Right atrium auricular region (tissue), 2 donors: ENCODE measurements around the gene BCAP31. TPM values are rescaled to one million over a fixed set of nuclear protein-coding genes. Genes with fewer than 3 reads are reported as not detected.

Experiments
- DNase-seq: peaks from one replicate; pipeline ENCODE4 v3.0.0-alpha.2; 2019; ENCODE audit warnings: low spot score
- H3K27ac ChIP-seq, 2 donors: fragments of 200-600 bp; sonication (generic); 1 replicate in 1 of 2; 2 replicates in 1 of 2; pipeline ENCODE4 v1.5.1; 2016 to 2019
- H3K27me3 ChIP-seq, 2 donors: fragments of 200-600 bp; sonication (generic); one replicate each; pipeline versions ENCODE4 v1.5.1 to v1.6.0; 2017 to 2019
- H3K36me3 ChIP-seq: fragments of 200-600 bp; sonication (generic); one replicate; pipeline ENCODE4 v1.5.1; 2016
- H3K4me1 ChIP-seq, 2 donors: fragments of 200-600 bp; sonication (generic); one replicate each; pipeline versions ENCODE4 v1.5.1 to v1.6.0; 2017 to 2019
- H3K4me3 ChIP-seq, 2 donors: fragments of 200-600 bp; sonication (generic); 1 replicate in 1 of 2; 2 replicates in 1 of 2; pipeline ENCODE4 v1.5.1; 2017 to 2019; ENCODE audit warnings: mild to moderate bottlenecking in 1 of 2, moderate library complexity in 1 of 2
- H3K9me3 ChIP-seq, 2 donors: fragments of 200-600 bp; sonication (generic); one replicate each; pipeline ENCODE4 v1.5.1; 2019
- total RNA-seq, 2 donors: library from RNA; depleted of rRNA; stranded (reverse); fragments of >200 nt; gene quantifications; one replicate each; pipeline ENCODE4 v1.1.0, GENCODE V29; 2016
- TF ChIP-seq, protein P1 (sequence below), 2 donors: fragments of 200-600 bp; sonication (generic); IDR thresholded peaks; one replicate each; pipeline ENCODE4 v1.5.1; 2019; ENCODE audit warnings: antibody characterized with exemption in 2 of 2

Gene BCAP31
- total RNA-seq, 2 donors from 2014 or later: 86.3 to 109 TPM

DNA sequence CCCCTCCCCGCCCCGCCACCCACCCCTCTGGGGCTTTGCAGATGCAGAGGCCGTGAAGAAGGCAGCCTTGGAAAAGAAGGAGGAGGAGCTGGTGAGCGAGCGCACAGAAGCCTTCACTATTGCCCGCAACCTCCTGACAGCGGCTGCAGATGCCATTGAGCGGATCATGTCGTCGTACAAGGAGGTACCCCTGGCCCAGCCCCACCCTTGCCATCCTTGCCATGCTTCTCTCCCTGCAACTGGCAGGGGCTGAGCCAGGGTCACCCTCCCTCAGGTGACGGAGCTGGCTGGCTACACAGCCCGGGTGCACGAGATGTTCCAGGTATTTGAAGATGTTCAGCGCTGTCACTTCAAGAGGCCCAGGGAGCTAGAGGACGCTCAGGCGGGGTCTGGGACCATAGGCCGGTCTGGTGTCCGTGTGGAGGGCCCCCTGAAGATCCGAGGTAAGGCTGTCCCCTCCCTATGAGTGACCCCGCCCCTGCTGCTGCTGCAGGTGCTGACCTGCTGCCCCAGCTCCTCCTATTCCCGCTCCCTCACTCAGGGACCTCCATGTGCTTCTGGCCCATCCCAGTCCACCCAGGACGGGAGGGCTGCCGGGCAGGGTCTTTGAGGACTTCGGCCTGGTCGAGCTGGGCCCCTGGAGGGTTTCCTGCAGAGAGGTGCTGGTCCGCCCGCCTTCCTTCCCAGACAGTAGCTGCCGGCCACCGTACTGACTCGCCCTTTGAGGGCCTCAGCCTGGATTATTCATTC lies 12.1 kb upstream of the BCAP31 start:
- Histone ChIP-seq H3K27ac (no peak overlapping the region), H3K27me3 (no peaks in the 10 kb centered on the region), H3K9me3 (peaks cover 0 to 10% of the 10 kb centered on the region in 2 donors), H3K36me3 (no peaks in the 10 kb centered on the region), H3K4me3 (no peak overlapping the region), H3K4me1 (no peaks in the 10 kb centered on the region)
- no peak for DNase-seq
- TF ChIP-seq, protein P1, sequence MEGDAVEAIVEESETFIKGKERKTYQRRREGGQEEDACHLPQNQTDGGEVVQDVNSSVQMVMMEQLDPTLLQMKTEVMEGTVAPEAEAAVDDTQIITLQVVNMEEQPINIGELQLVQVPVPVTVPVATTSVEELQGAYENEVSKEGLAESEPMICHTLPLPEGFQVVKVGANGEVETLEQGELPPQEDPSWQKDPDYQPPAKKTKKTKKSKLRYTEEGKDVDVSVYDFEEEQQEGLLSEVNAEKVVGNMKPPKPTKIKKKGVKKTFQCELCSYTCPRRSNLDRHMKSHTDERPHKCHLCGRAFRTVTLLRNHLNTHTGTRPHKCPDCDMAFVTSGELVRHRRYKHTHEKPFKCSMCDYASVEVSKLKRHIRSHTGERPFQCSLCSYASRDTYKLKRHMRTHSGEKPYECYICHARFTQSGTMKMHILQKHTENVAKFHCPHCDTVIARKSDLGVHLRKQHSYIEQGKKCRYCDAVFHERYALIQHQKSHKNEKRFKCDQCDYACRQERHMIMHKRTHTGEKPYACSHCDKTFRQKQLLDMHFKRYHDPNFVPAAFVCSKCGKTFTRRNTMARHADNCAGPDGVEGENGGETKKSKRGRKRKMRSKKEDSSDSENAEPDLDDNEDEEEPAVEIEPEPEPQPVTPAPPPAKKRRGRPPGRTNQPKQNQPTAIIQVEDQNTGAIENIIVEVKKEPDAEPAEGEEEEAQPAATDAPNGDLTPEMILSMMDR (IDR thresholded peaks at IDR 0.05): no peak

DNA sequence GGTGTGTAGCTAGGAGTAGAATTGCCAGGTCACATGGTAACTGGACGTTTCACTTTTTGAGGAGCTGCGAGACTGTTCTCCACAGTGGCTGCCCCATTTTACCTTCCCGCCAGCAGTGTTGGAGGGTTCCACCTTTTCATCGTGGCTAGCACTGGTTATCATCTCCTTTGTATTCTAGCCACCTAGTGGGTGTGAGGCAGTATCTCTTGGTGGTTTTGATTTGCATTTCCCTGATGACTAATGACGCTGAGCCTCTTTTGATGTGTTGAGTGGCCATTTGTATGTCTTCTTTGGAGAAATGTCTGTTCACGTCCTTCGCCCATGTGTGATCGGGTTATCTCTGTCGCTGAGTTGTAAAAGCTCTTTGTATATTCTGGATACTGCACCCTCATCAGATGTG lies 11.1 kb upstream of the BCAP31 start:
- H3K4me3 ChIP-seq: no peak overlapping the region
- DNase-seq: no peak
- H3K36me3 ChIP-seq: no peaks in the 10 kb centered on the region
- H3K9me3 ChIP-seq: peaks cover 0 to 15% of the 10 kb centered on the region in 2 donors
- no peak overlapping the region for H3K27ac ChIP-seq
- H3K4me1 ChIP-seq: no peaks in the 10 kb centered on the region
- TF ChIP-seq, protein P1 (IDR thresholded peaks at IDR 0.05): no peak
- no peaks in the 10 kb centered on the region for H3K27me3 ChIP-seq

DNA sequence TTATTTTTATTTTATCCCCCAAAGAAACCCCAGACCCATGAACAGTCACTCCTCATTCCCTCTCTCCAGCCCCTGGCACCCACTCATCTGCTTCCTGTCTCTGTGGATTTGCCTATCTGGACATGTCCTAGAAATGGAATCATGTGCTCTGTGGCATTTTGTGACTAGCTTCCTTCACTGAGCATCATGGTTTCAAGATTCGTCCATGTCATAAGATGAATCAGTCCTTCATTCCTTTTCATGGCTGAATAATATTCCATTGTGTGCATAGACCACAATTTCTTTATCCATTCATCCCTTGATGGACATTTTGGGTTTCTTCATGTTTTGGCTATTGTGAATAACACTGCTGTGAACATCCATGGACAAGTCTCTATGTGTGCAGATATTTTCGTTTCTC lies 10.7 kb upstream of the BCAP31 start:
- Histone ChIP-seq H3K4me3 (no peak overlapping the region), H3K4me1 (no peaks in the 10 kb centered on the region), H3K27ac (no peak overlapping the region), H3K27me3 (no peaks in the 10 kb centered on the region), H3K36me3 (no peaks in the 10 kb centered on the region), H3K9me3 (peaks cover 0 to 15% of the 10 kb centered on the region in 2 donors)
- DNase-seq: no peak
- TF ChIP-seq, protein P1 (IDR thresholded peaks at IDR 0.05): no peak

DNA sequence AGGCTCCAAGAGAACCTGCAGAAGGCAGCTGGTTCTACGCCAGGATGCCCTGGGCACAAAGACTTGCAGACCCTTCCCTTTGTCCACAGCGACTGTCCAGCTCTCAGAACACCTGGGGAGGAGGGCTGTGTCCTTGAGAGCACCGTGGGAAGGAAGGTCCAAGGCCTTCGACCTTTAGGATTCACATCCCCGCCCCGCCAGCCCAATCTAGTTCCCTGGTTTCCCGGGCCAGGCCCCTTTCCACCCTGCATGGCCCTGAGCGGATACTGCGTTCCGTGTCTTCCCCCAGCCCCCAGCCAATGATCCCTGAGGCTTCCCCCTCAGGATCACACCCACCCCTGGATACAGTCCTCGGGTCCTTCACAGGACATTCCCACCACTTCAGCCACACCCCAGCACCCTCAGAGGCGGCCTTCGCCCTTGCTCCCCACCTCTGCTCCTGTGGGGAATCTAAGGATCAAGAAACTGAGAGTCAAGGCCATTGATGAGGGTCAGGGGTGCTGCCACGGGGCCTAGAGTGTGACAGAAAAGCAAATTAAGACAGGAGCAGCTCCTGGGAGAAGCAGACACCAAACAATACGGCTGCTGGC lies 9.6 kb upstream of the BCAP31 start:
- no peaks in the 10 kb centered on the region for H3K27me3 ChIP-seq
- no peak for DNase-seq
- TF ChIP-seq, protein P1 (IDR thresholded peaks at IDR 0.05): no peak
- H3K27ac ChIP-seq: no peak overlapping the region
- H3K4me3 ChIP-seq: no peak overlapping the region
- H3K4me1 ChIP-seq: peaks cover 0 to 4% of the 10 kb centered on the region in 2 donors
- peaks cover 0 to 15% of the 10 kb centered on the region in 2 donors for H3K9me3 ChIP-seq
- no peaks in the 10 kb centered on the region for H3K36me3 ChIP-seq

DNA sequence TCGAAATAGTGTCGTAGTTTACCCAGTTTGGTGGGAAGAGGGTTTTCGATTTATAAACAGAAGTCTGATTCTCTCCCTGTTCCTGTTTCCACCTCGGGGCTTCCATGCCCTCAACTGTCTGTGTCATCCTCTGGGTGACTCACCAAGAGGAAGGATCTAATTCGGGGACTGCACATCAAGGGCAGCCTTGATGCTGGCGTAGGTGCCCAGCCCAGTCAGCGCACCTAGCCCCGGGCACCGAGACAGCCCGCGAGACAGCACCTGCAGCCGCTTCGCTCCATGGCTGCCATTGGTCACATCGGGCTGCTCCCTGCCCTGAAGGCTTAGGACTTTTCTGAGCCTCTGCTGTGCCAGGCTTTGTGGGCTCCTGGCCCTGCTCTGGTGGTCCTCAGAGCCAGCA lies 8.2 kb upstream of the BCAP31 start:
- Histone ChIP-seq H3K27me3 (no peaks in the 10 kb centered on the region), H3K4me1 (peaks cover 0 to 17% of the 10 kb centered on the region in 2 donors), H3K9me3 (peaks cover 0 to 15% of the 10 kb centered on the region in 2 donors), H3K4me3 (no peak overlapping the region), H3K27ac (no peak overlapping the region), H3K36me3 (no peaks in the 10 kb centered on the region)
- DNase-seq: no peak
- TF ChIP-seq, protein P1 (IDR thresholded peaks at IDR 0.05): no peak
